NCI-H1694 treated with DMSO at 0.1 percent for 48 hours (cell line): ENCODE data around the gene MFSD2A.
"Not testable (repeated sequence)": the region's sequence is repeated elsewhere in the genome, so short reads cannot be mapped to it uniquely, and the experiment has no call there.

Experiments
- DNase-seq: peaks from one replicate; lab custom pipeline; 2025; lab: John Stamatoyannopoulos, UW

The MFSD2A gene

GRCh38 chr1:40003156-40004093 lies 48.5 kb downstream of the MFSD2A start:
- no peak for DNase-seq

DNA sequence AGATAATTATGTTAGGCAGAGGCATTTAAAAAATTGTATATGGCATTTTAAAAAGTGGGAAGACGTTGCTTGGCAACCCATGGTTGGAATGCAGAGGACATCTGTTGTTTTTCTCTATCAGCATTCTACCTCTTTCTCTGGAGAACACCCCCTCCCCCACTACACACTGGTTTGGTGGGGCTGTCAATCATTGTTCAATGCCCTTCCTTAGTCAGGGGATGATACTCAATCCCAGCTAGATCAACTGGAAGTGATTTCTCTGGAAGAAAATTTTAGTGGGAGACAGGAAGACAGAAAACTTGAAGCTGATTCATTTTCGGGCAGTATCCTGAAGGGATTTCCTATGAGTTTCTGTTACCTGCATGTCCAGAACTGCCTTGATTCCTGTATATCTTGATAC lies 49.9 kb downstream of the MFSD2A start:
- DNase-seq, result peak; percentile 90

DNA sequence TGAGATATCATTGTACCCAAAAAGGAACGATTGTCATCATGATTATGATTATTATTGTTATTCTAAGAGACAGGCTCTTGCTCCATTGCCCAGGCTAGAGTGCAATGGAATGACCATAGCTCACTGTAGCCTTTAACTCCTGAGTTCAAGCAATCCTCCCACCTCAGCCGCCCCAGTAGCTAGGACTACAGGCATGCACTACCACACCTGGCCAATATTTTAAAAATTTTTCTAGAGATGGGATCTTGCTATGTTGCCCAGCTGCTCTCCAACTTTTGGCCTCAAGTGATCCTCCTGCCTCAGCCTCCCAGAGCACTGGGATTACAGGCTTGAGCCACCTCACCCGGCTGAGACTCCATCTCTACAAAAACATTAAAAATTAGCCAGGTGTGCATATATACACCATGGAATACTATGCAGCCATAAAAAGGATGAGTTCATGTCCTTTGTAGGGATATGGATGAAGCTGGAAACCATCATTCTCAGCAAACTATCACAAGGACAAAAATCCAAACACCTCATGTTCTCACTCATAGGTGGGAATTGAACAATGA lies 52.6 kb downstream of the MFSD2A start:
- DNase-seq, result not testable (repeated sequence)

GRCh38 chr1:40011198-40011597 lies 56.3 kb downstream of the MFSD2A start:
- DNase-seq, result no peak

DNA sequence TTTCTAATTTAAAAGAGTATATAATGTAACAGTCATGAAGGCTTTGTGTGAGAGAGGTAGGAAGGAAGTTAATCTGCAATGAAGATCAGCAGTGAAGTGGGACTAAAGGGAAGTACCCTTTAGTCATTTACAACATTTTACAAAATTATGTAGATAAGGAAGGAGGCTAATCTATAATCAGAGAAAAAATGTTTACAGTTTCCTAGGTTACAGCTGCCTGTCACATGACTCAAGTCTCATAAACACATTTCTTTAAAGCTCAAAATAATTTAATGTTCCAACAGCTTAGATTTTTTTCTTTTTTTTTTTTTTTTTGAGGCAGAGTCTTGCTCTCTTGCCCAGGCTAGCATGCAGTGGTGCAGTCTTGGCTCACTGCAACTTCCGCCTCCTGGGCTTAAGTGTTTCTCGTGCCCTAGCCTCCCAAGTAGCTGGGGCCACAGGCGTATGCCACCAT lies 59.3 kb downstream of the MFSD2A start:
- DNase-seq, result no peak

DNA sequence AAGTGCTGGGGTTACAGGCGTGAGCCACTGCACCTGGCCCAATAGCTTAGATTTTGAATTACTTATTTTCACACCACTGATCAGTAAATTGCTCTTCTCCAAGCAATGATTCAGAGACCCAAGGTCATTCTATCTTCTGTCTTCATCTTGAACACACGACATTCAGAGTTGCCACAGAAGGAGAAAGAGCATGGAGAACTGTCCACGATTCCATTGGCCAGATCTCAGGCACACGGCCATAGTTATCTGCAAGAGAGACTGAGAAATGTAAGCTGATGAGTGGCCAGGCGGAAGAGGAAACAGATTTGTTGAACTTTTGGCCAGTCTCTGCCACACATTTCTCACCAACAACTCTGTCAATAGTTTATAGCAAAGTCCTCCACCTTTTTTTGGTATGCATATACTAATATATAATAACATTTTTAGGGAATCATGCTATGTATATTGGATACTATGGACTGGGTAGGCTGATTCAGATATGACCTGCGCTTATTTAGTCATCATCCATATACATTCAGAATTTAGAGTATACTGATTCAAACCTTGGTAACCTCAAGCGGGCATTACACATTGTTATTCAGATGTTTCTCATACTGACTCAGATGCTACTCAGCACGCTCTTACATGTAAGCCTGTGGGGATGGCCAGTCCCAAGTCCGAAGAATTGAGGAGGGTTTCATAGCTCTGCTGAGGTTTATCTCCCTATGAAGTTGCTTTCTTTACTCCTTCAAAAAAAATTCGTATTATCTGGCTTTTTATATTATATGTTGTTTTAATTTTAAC lies 60.1 kb downstream of the MFSD2A start:
- no peak for DNase-seq

GRCh38 chr1:40017951-40018575 lies 63.1 kb downstream of the MFSD2A start:
- no peak for DNase-seq
